Activated CD8-positive, alpha-beta memory T cell treated with anti-CD3 and anti-CD28 coated beads for 48 hours (primary cell): ENCODE results near the gene KCTD17.

Experiments used
- DNase-seq, 3 experiments: peaks; one replicate each; pipeline ENCODE4 v3.0.0-alpha.2; 2020; ENCODE audit warnings: low read depth in 2 of 3, low spot score in 2 of 3

KCTD17 gene

GRCh38 chr22:37051391-37052385 lies at the start of gene KCTD17:
KCTD17 (plus strand) TSS chr22:37051742; CDS start chr22:37051761, 19 bp downstream.
- peak; percentile 43 to 65 (median 56) for DNase-seq

GRCh38 chr22:37001826-37002225 lies 49.7 kb upstream of the KCTD17 start:
- no peak for DNase-seq

GRCh38 chr22:37002633-37003032 lies 48.9 kb upstream of the KCTD17 start:
- DNase-seq = no peak

GRCh38 chr22:37007651-37008050 lies 43.9 kb upstream of the KCTD17 start:
- DNase-seq = no peak

GRCh38 chr22:37008365-37008764 lies 43.2 kb upstream of the KCTD17 start:
- no peak for DNase-seq

GRCh38 chr22:37009490-37009889 lies 42.1 kb upstream of the KCTD17 start:
- DNase-seq = no peak

- no peak for DNase-seq
These were observed 41.4 kb upstream of the KCTD17 start for GRCh38 chr22:37010174-37010573.

- no peak for DNase-seq
These were observed 40.6 kb upstream of the KCTD17 start for GRCh38 chr22:37010976-37011375.

GRCh38 chr22:37011472-37011871 lies 40.1 kb upstream of the KCTD17 start:
- no peak for DNase-seq

GRCh38 chr22:37012262-37012904 lies 39.2 kb upstream of the KCTD17 start:
- no peak for DNase-seq

GRCh38 chr22:37012956-37013355 lies 38.6 kb upstream of the KCTD17 start:
- no peak for DNase-seq

- DNase-seq = no peak
These were observed 37.1 kb upstream of the KCTD17 start for GRCh38 chr22:37014415-37014806.

GRCh38 chr22:37014835-37015586 lies 36.5 kb upstream of the KCTD17 start:
- DNase-seq = no peak

- no peak for DNase-seq
These were observed 36.0 kb upstream of the KCTD17 start for GRCh38 chr22:37015587-37015878.

GRCh38 chr22:37016134-37016910 lies 35.2 kb upstream of the KCTD17 start:
- no peak for DNase-seq

- DNase-seq = no peak
These were observed 34.2 kb upstream of the KCTD17 start for GRCh38 chr22:37017356-37017755.

- no peak for DNase-seq
These were observed 33.3 kb upstream of the KCTD17 start for GRCh38 chr22:37018086-37018814.

- DNase-seq = no peak
These were observed 32.7 kb upstream of the KCTD17 start for GRCh38 chr22:37018815-37019308.

GRCh38 chr22:37019309-37020191 lies 32.0 kb upstream of the KCTD17 start, which contains the start of the genes MPST and TST:
MPST (plus strand) TSS chr22:37019742; CDS start chr22:37019837, 95 bp downstream.
TST (minus strand) TSS chr22:37019447; CDS start chr22:37018732, 715 bp downstream.
- DNase-seq = no peak
